DOHH2 (cell line): ENCODE data around the gene GRID2.

Experiments
- EZH2phosphoT487 ChIP-seq: fragments of 200-600 bp; sonication (generic); IDR thresholded peaks from 2 replicates; pipeline ENCODE4 v1.6.1; 2017; ENCODE audit warnings: borderline replicate concordance, mild to moderate bottlenecking, antibody characterized with exemption, low read length, moderate library complexity, mixed read lengths
- TF ChIP-seq, protein P1 (sequence below): fragments of 200-600 bp; sonication (generic); IDR thresholded peaks from one replicate; pipeline ENCODE4 v1.5.1; 2014; ENCODE audit warnings: antibody characterized with exemption, mild to moderate bottlenecking, low read depth, low read length; ENCODE audit not compliant: poor library complexity, severe bottlenecking

DNA sequence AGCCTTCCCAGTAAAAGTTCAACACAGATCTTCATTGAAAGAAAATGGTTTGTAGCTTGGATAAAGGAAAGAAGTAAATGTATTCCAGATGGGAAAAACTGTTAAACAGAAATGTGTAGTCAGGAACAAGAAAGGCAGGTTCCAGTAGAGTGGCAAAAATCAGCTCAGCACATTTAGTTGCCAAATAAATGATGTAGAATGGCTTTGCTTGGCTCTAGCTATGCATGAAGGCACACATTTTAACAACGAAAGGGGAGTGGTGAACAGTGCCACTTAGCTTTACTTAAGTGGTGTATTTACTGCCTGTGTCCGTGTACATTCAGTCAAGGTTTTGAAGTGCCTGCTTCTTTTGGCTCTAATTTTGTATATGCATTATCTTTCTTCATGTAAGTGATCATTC is 880.3 kb downstream of the GRID2 start:
- TF ChIP-seq, protein P1, sequence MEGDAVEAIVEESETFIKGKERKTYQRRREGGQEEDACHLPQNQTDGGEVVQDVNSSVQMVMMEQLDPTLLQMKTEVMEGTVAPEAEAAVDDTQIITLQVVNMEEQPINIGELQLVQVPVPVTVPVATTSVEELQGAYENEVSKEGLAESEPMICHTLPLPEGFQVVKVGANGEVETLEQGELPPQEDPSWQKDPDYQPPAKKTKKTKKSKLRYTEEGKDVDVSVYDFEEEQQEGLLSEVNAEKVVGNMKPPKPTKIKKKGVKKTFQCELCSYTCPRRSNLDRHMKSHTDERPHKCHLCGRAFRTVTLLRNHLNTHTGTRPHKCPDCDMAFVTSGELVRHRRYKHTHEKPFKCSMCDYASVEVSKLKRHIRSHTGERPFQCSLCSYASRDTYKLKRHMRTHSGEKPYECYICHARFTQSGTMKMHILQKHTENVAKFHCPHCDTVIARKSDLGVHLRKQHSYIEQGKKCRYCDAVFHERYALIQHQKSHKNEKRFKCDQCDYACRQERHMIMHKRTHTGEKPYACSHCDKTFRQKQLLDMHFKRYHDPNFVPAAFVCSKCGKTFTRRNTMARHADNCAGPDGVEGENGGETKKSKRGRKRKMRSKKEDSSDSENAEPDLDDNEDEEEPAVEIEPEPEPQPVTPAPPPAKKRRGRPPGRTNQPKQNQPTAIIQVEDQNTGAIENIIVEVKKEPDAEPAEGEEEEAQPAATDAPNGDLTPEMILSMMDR = no peak
- no peak for TF ChIP-seq EZH2phosphoT487
